Measurements from ENCODE around the gene SLC25A22. TPM values are rescaled to one million over a fixed set of nuclear protein-coding genes. Genes with fewer than 3 reads are reported as not detected.

Gene SLC25A22
- total RNA-seq, 2 donors from 2014 or later, result 31.8 to 37.7 TPM

- Histone ChIP-seq H3K36me3 (peaks cover 21% of the 10 kb centered on the region), H3K4me1 (peaks cover 35% of the 10 kb centered on the region), H3K27ac (no peak overlapping the region), H3K9ac (ENCODE audit: low read depth in 2 of 2, low read length in 2 of 2) (peak overlapping the region in 1 of 2 donors; percentile 19), H3K27me3 (no peaks in the 10 kb centered on the region), H3K4me3 (no peak overlapping the region), H3K9me3 (no peaks in the 10 kb centered on the region)
- intact Hi-C loops (cut with DNase I), result no loop called here
- DNase-seq, result no peak
- no peak for TF ChIP-seq CTCF (IDR thresholded peaks at IDR 0.05)
These were observed 38.6 kb upstream of the SLC25A22 start for GRCh38 chr11:836700-837099.

DNA sequence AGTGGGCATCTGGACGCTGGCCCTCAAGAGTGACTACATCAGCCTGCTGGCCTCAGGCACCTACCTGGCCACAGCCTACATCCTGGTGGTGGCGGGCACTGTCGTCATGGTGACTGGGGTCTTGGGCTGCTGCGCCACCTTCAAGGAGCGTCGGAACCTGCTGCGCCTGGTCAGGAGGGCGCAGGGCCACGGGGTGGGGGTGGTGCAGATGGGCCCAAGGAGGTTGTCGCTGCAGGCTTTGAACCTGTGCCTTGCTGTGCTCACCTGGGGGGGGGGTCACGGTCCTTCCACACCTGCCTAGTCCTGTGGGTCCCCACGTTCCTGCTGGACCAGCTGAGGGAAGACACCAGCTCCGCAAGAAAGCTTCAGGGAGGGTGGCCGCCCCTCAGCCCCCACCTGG is 38.2 kb upstream of the SLC25A22 start:
- Histone ChIP-seq H3K9me3 (no peaks in the 10 kb centered on the region), H3K27ac (no peak overlapping the region), H3K27me3 (peaks cover 3% of the 10 kb centered on the region), H3K36me3 (peaks cover 21% of the 10 kb centered on the region), H3K4me3 (no peak overlapping the region), H3K9ac (ENCODE audit: low read depth in 2 of 2, low read length in 2 of 2) (no peak overlapping the region), H3K4me1 (peaks cover 34% of the 10 kb centered on the region)
- DNase-seq, result no peak
- no peak for TF ChIP-seq CTCF (IDR thresholded peaks at IDR 0.05)
- intact Hi-C loops (cut with DNase I), result no loop called here

- peak overlapping the region; percentile 77 for H3K4me3 ChIP-seq
- peak overlapping the region; percentile 40 to 93 for H3K9ac ChIP-seq (ENCODE audit: low read depth in 2 of 2, low read length in 2 of 2)
- DNase-seq, result peak; percentile 85
- H3K9me3 ChIP-seq, result no peaks in the 10 kb centered on the region
- H3K27ac ChIP-seq, result peak overlapping the region; percentile 89
- peaks cover 13% of the 10 kb centered on the region for H3K27me3 ChIP-seq
- no peak for TF ChIP-seq CTCF (IDR thresholded peaks at IDR 0.05)
- intact Hi-C loops (cut with DNase I), result no loop called here
- H3K4me1 ChIP-seq, result peaks cover 28% of the 10 kb centered on the region
- H3K36me3 ChIP-seq, result peaks cover 17% of the 10 kb centered on the region
These were observed 36.6 kb upstream of the SLC25A22 start for GRCh38 chr11:834371-835316.

- intact Hi-C loops (cut with DNase I), result no loop called here
- peak overlapping the region; percentile 89 for H3K27ac ChIP-seq
- peaks cover 13% of the 10 kb centered on the region for H3K27me3 ChIP-seq
- H3K4me3 ChIP-seq, result peak overlapping the region; percentile 77
- H3K4me1 ChIP-seq, result peaks cover 35% of the 10 kb centered on the region
- H3K36me3 ChIP-seq, result peaks cover 13% of the 10 kb centered on the region
- TF ChIP-seq CTCF (IDR thresholded peaks at IDR 0.05), result no peak
- H3K9ac ChIP-seq (ENCODE audit: low read depth in 2 of 2, low read length in 2 of 2), result peak overlapping the region; percentile 93
- H3K9me3 ChIP-seq, result no peaks in the 10 kb centered on the region
- DNase-seq, result peak; percentile 59
These were observed 35.8 kb upstream of the SLC25A22 start for GRCh38 chr11:833849-834311.

- Histone ChIP-seq H3K4me1 (peaks cover 30% of the 10 kb centered on the region), H3K4me3 (peak overlapping the region; percentile 77), H3K9me3 (no peaks in the 10 kb centered on the region), H3K36me3 (peaks cover 13% of the 10 kb centered on the region), H3K9ac (ENCODE audit: low read depth in 2 of 2, low read length in 2 of 2) (peak overlapping the region; percentile 93), H3K27me3 (peaks cover 13% of the 10 kb centered on the region), H3K27ac (peak overlapping the region; percentile 89)
- intact Hi-C loops (cut with DNase I), result no loop called here
- DNase-seq, result peak; percentile 63
- no peak for TF ChIP-seq CTCF (IDR thresholded peaks at IDR 0.05)
These were observed 35.2 kb upstream of the SLC25A22 start for GRCh38 chr11:833114-833791.

All from colonic mucosa (tissue), 4 donors.